DOHH2 (cell line): ENCODE data around the gene FRMD8.

Experiments used
- H3F3A ChIP-seq: fragments of 200-600 bp; sonication (generic), shearing (Covaris generic); 2 replicates; pipeline ENCODE4 v1.6.0; 2016; ENCODE audit warnings: antibody characterized with exemption, mild to moderate bottlenecking; ENCODE audit not compliant: control insufficient read depth, insufficient read depth
- H3K27ac ChIP-seq: fragments of 200-600 bp; sonication (generic); 2 replicates; pipeline ENCODE4 v1.5.1; 2014; ENCODE audit warnings: low read depth, mild to moderate bottlenecking, low read length, moderate library complexity
- H3K27me3 ChIP-seq: fragments of 200-600 bp; sonication (generic); 2 replicates; pipeline ENCODE4 v1.6.1; 2014; ENCODE audit warnings: mild to moderate bottlenecking, low read length, mixed read lengths; ENCODE audit not compliant: control insufficient read depth
- H3K36me3 ChIP-seq: fragments of 200-600 bp; sonication (generic); 2 replicates; pipeline ENCODE4 v1.6.1; 2014; ENCODE audit warnings: mild to moderate bottlenecking, low read length, moderate library complexity, mixed read lengths; ENCODE audit not compliant: control insufficient read depth
- H3K4me1 ChIP-seq: fragments of 200-600 bp; sonication (generic); 2 replicates; pipeline ENCODE4 v1.6.1; 2014; ENCODE audit warnings: mild to moderate bottlenecking, low read length, mixed read lengths; ENCODE audit not compliant: control insufficient read depth
- H3K4me2 ChIP-seq: fragments of 200-600 bp; sonication (generic); 2 replicates; pipeline ENCODE4 v1.6.0; 2014; ENCODE audit warnings: mild to moderate bottlenecking, low read length, moderate library complexity
- H3K4me3 ChIP-seq: fragments of 200-600 bp; sonication (generic); 2 replicates; pipeline ENCODE4 v1.5.1; 2014; ENCODE audit warnings: mild to moderate bottlenecking, low read length, mixed read lengths
- H3K79me2 ChIP-seq: fragments of 200-600 bp; sonication (generic); 2 replicates; pipeline ENCODE4 v1.6.1; 2014; ENCODE audit warnings: mild to moderate bottlenecking, low read length, mixed read lengths; ENCODE audit not compliant: control insufficient read depth
- H3K9me2 ChIP-seq: fragments of 200-600 bp; sonication (generic); replicated peaks from 2 replicates; pipeline ENCODE4 v1.6.1; 2014; ENCODE audit warnings: mild to moderate bottlenecking, low read length, mixed read lengths; ENCODE audit not compliant: control insufficient read depth
- H3K9me3 ChIP-seq: fragments of 200-600 bp; sonication (generic); 2 replicates; pipeline ENCODE4 v1.6.1; 2014; ENCODE audit warnings: antibody characterized with exemption, low read length, mixed read lengths; ENCODE audit not compliant: control insufficient read depth, insufficient read depth
- H4K20me1 ChIP-seq: fragments of 200-600 bp; sonication (generic); 2 replicates; pipeline ENCODE4 v1.6.0; 2014; ENCODE audit warnings: low read depth, mild to moderate bottlenecking, antibody characterized with exemption, low read length, moderate library complexity; ENCODE audit not compliant: control insufficient read depth, insufficient read depth
- CTCF ChIP-seq: fragments of 200-600 bp; sonication (generic); IDR thresholded peaks from one replicate; pipeline ENCODE4 v1.5.1; 2014; ENCODE audit warnings: antibody characterized with exemption, mild to moderate bottlenecking, low read depth, low read length; ENCODE audit not compliant: poor library complexity, severe bottlenecking
- EZH2phosphoT487 ChIP-seq: fragments of 200-600 bp; sonication (generic); IDR thresholded peaks from 2 replicates; pipeline ENCODE4 v1.6.1; 2017; ENCODE audit warnings: borderline replicate concordance, mild to moderate bottlenecking, antibody characterized with exemption, low read length, moderate library complexity, mixed read lengths

FRMD8 gene

GRCh38 chr11:65381716-65382032 is 4.8 kb upstream of the FRMD8 start:
- Histone ChIP-seq H3K4me3 (peak overlapping the region; percentile 81), H3K9me2 (no peaks in the 10 kb centered on the region), H3F3A (peaks cover 7% of the 10 kb centered on the region), H3K4me2 (peak overlapping the region; percentile 97), H3K4me1 (peaks cover 70% of the 10 kb centered on the region), H3K9me3 (no peaks in the 10 kb centered on the region), H3K27ac (peak overlapping the region; percentile 79), H3K79me2 (peaks cover 2% of the 10 kb centered on the region), H3K36me3 (peaks cover under 1% of the 10 kb centered on the region; the same call in 1 of the 2 replicates), H4K20me1 (no peaks in the 10 kb centered on the region), H3K27me3 (no peaks in the 10 kb centered on the region)
- TF ChIP-seq EZH2phosphoT487 (no peak), CTCF (no peak)

- Histone ChIP-seq H3K27ac (peak within 1 kb of the TSS; percentile 79), H3K4me2 (peak within 1 kb of the TSS; percentile 97), H3F3A (peaks cover 7% of the 10 kb centered on the region), H4K20me1 (no peaks in the 10 kb centered on the region), H3K36me3 (peaks cover 4% of the 10 kb centered on the region; the same call in 1 of the 2 replicates), H3K27me3 (no peaks in the 10 kb centered on the region), H3K9me2 (no peaks in the 10 kb centered on the region), H3K4me1 (peaks cover 74% of the 10 kb centered on the region), H3K4me3 (peak within 1 kb of the TSS; percentile 81), H3K79me2 (peaks cover 7% of the 10 kb centered on the region), H3K9me3 (no peaks in the 10 kb centered on the region)
- TF ChIP-seq EZH2phosphoT487 (no peak), CTCF (peak; percentile 84)
These were observed 4.2 kb upstream of the FRMD8 start, which contains the start of gene SLC25A45 for GRCh38 chr11:65382033-65382803. SLC25A45 (minus strand) TSS chr11:65382646; CDS start chr11:65381951, 695 bp downstream.

GRCh38 chr11:65382804-65383368 is 3.6 kb upstream of the FRMD8 start:
- H3K36me3 ChIP-seq = peaks cover 5% of the 10 kb centered on the region
- H3K4me1 ChIP-seq = peaks cover 74% of the 10 kb centered on the region
- H4K20me1 ChIP-seq = no peaks in the 10 kb centered on the region
- peaks cover 13% of the 10 kb centered on the region for H3K79me2 ChIP-seq
- no peak for TF ChIP-seq CTCF
- no peak for TF ChIP-seq EZH2phosphoT487
- peak overlapping the region; percentile 81 for H3K4me3 ChIP-seq
- peaks cover 7% of the 10 kb centered on the region for H3F3A ChIP-seq
- H3K9me2 ChIP-seq = no peaks in the 10 kb centered on the region
- no peaks in the 10 kb centered on the region for H3K9me3 ChIP-seq
- peak overlapping the region; percentile 97 for H3K4me2 ChIP-seq
- peak overlapping the region; percentile 79 for H3K27ac ChIP-seq
- H3K27me3 ChIP-seq = no peaks in the 10 kb centered on the region
